Psoas muscle (tissue), 8 donors: ENCODE data around the gene CCDC148. TPM values are rescaled to one million over a fixed set of nuclear protein-coding genes. Genes with fewer than 3 reads are reported as not detected.

ENCODE experiments used
- ATAC-seq, 4 donors: fragments of 200-7000 bp; cut with Tn5 transposase; one replicate each; pipeline ENCODE4 v1.9.1; 2020; ENCODE audit warnings: moderate library complexity in 3 of 4, mild to moderate bottlenecking in 2 of 4
- DNase-seq, 2 donors: peaks; one replicate each; pipeline ENCODE4 v3.0.0-alpha.2; 2020
- H3K27ac ChIP-seq: fragments of 200-600 bp; one replicate; pipeline ENCODE4 v1.8.0; 2022
- H3K27me3 ChIP-seq, 3 donors: fragments of 200-600 bp in 1 of 3; one replicate each; pipeline versions ENCODE4 v1.6.1 to v1.8.0; 2013 to 2022; ENCODE audit warnings: low read length in 2 of 3, mild to moderate bottlenecking in 2 of 3, moderate library complexity in 1 of 3; ENCODE audit not compliant: insufficient read depth in 3 of 3
- H3K36me3 ChIP-seq, 2 donors: fragments of 200-600 bp in 1 of 2; one replicate each; pipeline versions ENCODE4 v1.6.1 to v1.8.0; 2013 to 2022; ENCODE audit warnings: low read depth in 1 of 2, mild to moderate bottlenecking in 1 of 2, moderate library complexity in 1 of 2; ENCODE audit not compliant: insufficient read depth in 1 of 2
- H3K4me1 ChIP-seq: fragments of 200-600 bp; one replicate; pipeline ENCODE4 v1.8.0; 2022
- H3K4me3 ChIP-seq: fragments of 200-600 bp; one replicate; pipeline ENCODE4 v1.8.0; 2022; ENCODE audit warnings: mild to moderate bottlenecking
- H3K9me3 ChIP-seq: fragments of 200-600 bp; one replicate; pipeline ENCODE4 v1.8.0; 2022
- CTCF ChIP-seq: fragments of 200-600 bp; IDR thresholded peaks from one replicate; pipeline ENCODE4 v1.8.0; 2022; ENCODE audit warnings: antibody characterized with exemption
- WGBS, 3 donors: extraction: QIAGEN DNeasy Blood & Tissue Kit; methylation state at CpG; one replicate each; pipeline versions ENCODE4 v1.1.6 to v1.1.7; 2013; 5-methylcytosine and 5-hydroxymethylcytosine counted together
- intact Hi-C, 2 donors: fragments of 100-400 bp; cut with DNase I; formaldehyde crosslinking; loops; one replicate each; pipeline versions ENCODE4 v1.11.0 to v1.14.2; 2022
- polyA plus RNA-seq, 3 donors: library from polyadenylated mRNA; stranded (reverse); fragments of 200-250 nt; gene quantifications; one replicate each; pipeline ENCODE4 v1.2.3, GENCODE V29; 2013
- total RNA-seq, 4 donors: library from RNA; stranded (reverse); fragmentation: NEBNext Ultra II Directional in 2 of 4; extraction: Animal tissue kit (Norgen Biotek cat#: 25700) in 2 of 4; gene quantifications; one replicate each; pipeline versions ENCODE4 v1.2.1 to v1.2.4, GENCODE V29; 2021 to 2023
- donor health status: healthy with polysubstance abuse.
- donor health status: DM: no; HTN: no; CAD: no; lungs with moderate emphysema.
- donor health status: Bipolar disorder and iron deficiency.
- donor health status: healthy.
- donor health status: DM: yes; HTN: yes; CAD: no.
- donor health status: DM: no; HTN: no; CAD: no.
- donor health status: DM: no; HTN: no; CAD: no.
- donor health status: DM: yes; HTN: yes; CAD: no.

The CCDC148 gene
- total and polyA plus RNA-seq, 7 donors: 0.10 TPM; not detected in 6

GRCh38 chr2:158174495-158174894, 282.1 kb downstream of the CCDC148 start:
- Histone ChIP-seq H3K27me3 (peaks cover 0 to 2% (median 0%) of the 10 kb centered on the region in 3 donors), H3K36me3 (no peaks in the 10 kb centered on the region), H3K4me1 (no peaks in the 10 kb centered on the region), H3K27ac (no peak overlapping the region), H3K9me3 (no peaks in the 10 kb centered on the region), H3K4me3 (no peak overlapping the region)
- 71 to 79% (median 76%) methylated on average over 1 of the region's 1 CpG for WGBS, 3 donors
- intact Hi-C loops: no loop called here
- no peak for TF ChIP-seq CTCF
- DNase-seq (no peak), ATAC-seq (no peak)

GRCh38 chr2:158172719-158173118, 283.8 kb downstream of the CCDC148 start:
- H3K36me3 ChIP-seq: no peaks in the 10 kb centered on the region
- no peak overlapping the region for H3K4me3 ChIP-seq
- H3K4me1 ChIP-seq: no peaks in the 10 kb centered on the region
- H3K9me3 ChIP-seq: no peaks in the 10 kb centered on the region
- H3K27me3 ChIP-seq: peaks cover 0 to 2% (median 0%) of the 10 kb centered on the region in 3 donors
- intact Hi-C loops: no loop called here
- WGBS, 3 donors: 13 to 36% (median 31%) methylated on average over 2 of the region's 2 CpGs
- H3K27ac ChIP-seq: no peak overlapping the region
- no peak for DNase-seq
- ATAC-seq: no peak
- TF ChIP-seq CTCF: no peak

- no peaks in the 10 kb centered on the region for H3K27me3 ChIP-seq
- DNase-seq (no peak), ATAC-seq (no peak)
- intact Hi-C loops: no loop called here
- H3K4me1 ChIP-seq: no peaks in the 10 kb centered on the region
- H3K4me3 ChIP-seq: no peak overlapping the region
- no peak for TF ChIP-seq CTCF
- H3K27ac ChIP-seq: no peak overlapping the region
- no peaks in the 10 kb centered on the region for H3K36me3 ChIP-seq
- peaks cover 3% of the 10 kb centered on the region for H3K9me3 ChIP-seq
Observed at GRCh38 chr2:158154596-158154995, 302.0 kb downstream of the CCDC148 start.

GRCh38 chr2:158153270-158154015, 303.1 kb downstream of the CCDC148 start:
- Histone ChIP-seq H3K36me3 (no peaks in the 10 kb centered on the region), H3K27me3 (no peaks in the 10 kb centered on the region), H3K4me3 (no peak overlapping the region), H3K9me3 (peaks cover 3% of the 10 kb centered on the region), H3K27ac (no peak overlapping the region), H3K4me1 (no peaks in the 10 kb centered on the region)
- 76 to 78% (median 77%) methylated on average over 3 of the region's 3 CpGs for WGBS, 3 donors
- no peak for ATAC-seq
- DNase-seq: no peak
- no peak for TF ChIP-seq CTCF
- intact Hi-C loops: no loop called here
